Mesenchymal stem cell (in vitro differentiated cells and primary cell): ENCODE measurements around the gene MMP27.

Experiments used
- DNase-seq: peaks from one replicate; pipeline ENCODE4 v3.0.0-alpha.2; 2013
- H2AFZ ChIP-seq: one replicate; pipeline ENCODE4 v1.6.1; 2013; ENCODE audit warnings: low read depth, mild to moderate bottlenecking, control low read depth, inconsistent platforms, low read length, moderate library complexity
- H2AK5ac ChIP-seq: 2 replicates; pipeline ENCODE4 v1.6.1; 2013; ENCODE audit warnings: low read length, moderate library complexity, mild to moderate bottlenecking, inconsistent platforms; ENCODE audit not compliant: severe bottlenecking
- H2BK120ac ChIP-seq: one replicate; pipeline ENCODE4 v1.6.1; 2013; ENCODE audit warnings: low read depth, mild to moderate bottlenecking, inconsistent platforms, low read length, moderate library complexity
- H2BK12ac ChIP-seq, 2 experiments: one replicate each; pipeline ENCODE4 v1.6.1; 2013; ENCODE audit warnings: inconsistent platforms in 2 of 2, low read length in 2 of 2, mild to moderate bottlenecking in 2 of 2, moderate library complexity in 2 of 2, control low read depth in 1 of 2
- H2BK15ac ChIP-seq: one replicate; pipeline ENCODE4 v1.6.1; 2013; ENCODE audit warnings: mild to moderate bottlenecking, low read depth, inconsistent platforms; ENCODE audit not compliant: poor library complexity, severe bottlenecking
- H2BK5ac ChIP-seq: 2 replicates; pipeline ENCODE4 v1.6.1; 2013; ENCODE audit warnings: low read depth, mild to moderate bottlenecking, low read length, control low read depth, inconsistent platforms; ENCODE audit not compliant: poor library complexity, severe bottlenecking
- H3K14ac ChIP-seq, 2 experiments: one replicate each; pipeline ENCODE4 v1.6.1; 2013; ENCODE audit warnings: inconsistent platforms in 2 of 2, low read length in 2 of 2, control low read depth in 1 of 2, mild to moderate bottlenecking in 1 of 2, moderate library complexity in 1 of 2
- H3K18ac ChIP-seq, 2 experiments: one replicate each; pipeline ENCODE4 v1.6.1; 2013; ENCODE audit warnings: inconsistent platforms in 2 of 2, low read length in 2 of 2, control low read depth in 1 of 2, low read depth in 1 of 2, mild to moderate bottlenecking in 1 of 2
- H3K23ac ChIP-seq, 2 experiments: one replicate each; pipeline ENCODE4 v1.6.1; 2013; ENCODE audit warnings: inconsistent platforms in 2 of 2, low read length in 2 of 2, mild to moderate bottlenecking in 2 of 2, moderate library complexity in 2 of 2, control low read depth in 1 of 2
- H3K27ac ChIP-seq: 2 replicates; pipeline ENCODE4 v1.5.1; 2013; ENCODE audit warnings: mild to moderate bottlenecking, moderate library complexity, low read length, control low read depth, inconsistent platforms; ENCODE audit not compliant: poor library complexity, severe bottlenecking
- H3K27me3 ChIP-seq, 2 experiments: 2 replicates each; pipeline versions ENCODE4 v1.6.1 to v1.7.0; 2013; ENCODE audit warnings: low read length in 2 of 2, mild to moderate bottlenecking in 2 of 2, moderate library complexity in 2 of 2, control low read depth in 1 of 2, inconsistent platforms in 1 of 2; ENCODE audit not compliant: control insufficient read depth in 1 of 2, insufficient read depth in 1 of 2
- H3K36me3 ChIP-seq, 2 experiments: 2 replicates each; pipeline versions ENCODE4 v1.6.1 to v1.7.0; 2013; ENCODE audit warnings: low read length in 2 of 2, control low read depth in 1 of 2, inconsistent platforms in 1 of 2, low read depth in 1 of 2, mild to moderate bottlenecking in 1 of 2; ENCODE audit not compliant: insufficient read depth in 2 of 2, control insufficient read depth in 1 of 2
- H3K4ac ChIP-seq, 2 experiments: one replicate each; pipeline ENCODE4 v1.6.1; 2013; ENCODE audit warnings: inconsistent platforms in 2 of 2, low read length in 2 of 2, mild to moderate bottlenecking in 2 of 2, moderate library complexity in 2 of 2, control low read depth in 1 of 2, low read depth in 1 of 2
- H3K4me1 ChIP-seq: 2 replicates; pipeline ENCODE4 v1.6.1; 2013; ENCODE audit warnings: low read depth, low read length, control low read depth; ENCODE audit not compliant: control insufficient read depth, insufficient read depth
- H3K4me2 ChIP-seq: 2 replicates; pipeline ENCODE4 v1.6.1; 2013; ENCODE audit warnings: low read length, mild to moderate bottlenecking, inconsistent platforms; ENCODE audit not compliant: poor library complexity, severe bottlenecking
- H3K4me3 ChIP-seq, 2 experiments: 2 replicates each; pipeline versions ENCODE4 v1.5.1 to v1.7.0; 2013; ENCODE audit warnings: low read length in 2 of 2, mild to moderate bottlenecking in 2 of 2, control low read depth in 1 of 2, low read depth in 1 of 2; ENCODE audit not compliant: insufficient read depth in 1 of 2
- H3K79me1 ChIP-seq: replicated peaks from 2 replicates; pipeline ENCODE4 v1.6.1; 2013; ENCODE audit warnings: mild to moderate bottlenecking, control low read depth, low read length, inconsistent platforms; ENCODE audit not compliant: poor library complexity, severe bottlenecking
- H3K9ac ChIP-seq: 2 replicates; pipeline ENCODE4 v1.7.0; 2013; ENCODE audit warnings: mild to moderate bottlenecking, low read length, moderate library complexity
- H3K9me3 ChIP-seq: 2 replicates; pipeline ENCODE4 v1.7.0; 2013; ENCODE audit warnings: mild to moderate bottlenecking, low read length; ENCODE audit not compliant: control insufficient read depth
- H4K8ac ChIP-seq: one replicate; pipeline ENCODE4 v1.6.1; 2013; ENCODE audit warnings: inconsistent platforms, mild to moderate bottlenecking, low read length, moderate library complexity
- H4K91ac ChIP-seq: one replicate; pipeline ENCODE4 v1.6.1; 2013; ENCODE audit warnings: mild to moderate bottlenecking, low read length, inconsistent platforms
- WGBS: methylation state at CpG from one replicate; pipeline ENCODE4 v1.1.7; 2013; ENCODE audit warnings: mixed read lengths; 5-methylcytosine and 5-hydroxymethylcytosine counted together

Gene MMP27

DNA sequence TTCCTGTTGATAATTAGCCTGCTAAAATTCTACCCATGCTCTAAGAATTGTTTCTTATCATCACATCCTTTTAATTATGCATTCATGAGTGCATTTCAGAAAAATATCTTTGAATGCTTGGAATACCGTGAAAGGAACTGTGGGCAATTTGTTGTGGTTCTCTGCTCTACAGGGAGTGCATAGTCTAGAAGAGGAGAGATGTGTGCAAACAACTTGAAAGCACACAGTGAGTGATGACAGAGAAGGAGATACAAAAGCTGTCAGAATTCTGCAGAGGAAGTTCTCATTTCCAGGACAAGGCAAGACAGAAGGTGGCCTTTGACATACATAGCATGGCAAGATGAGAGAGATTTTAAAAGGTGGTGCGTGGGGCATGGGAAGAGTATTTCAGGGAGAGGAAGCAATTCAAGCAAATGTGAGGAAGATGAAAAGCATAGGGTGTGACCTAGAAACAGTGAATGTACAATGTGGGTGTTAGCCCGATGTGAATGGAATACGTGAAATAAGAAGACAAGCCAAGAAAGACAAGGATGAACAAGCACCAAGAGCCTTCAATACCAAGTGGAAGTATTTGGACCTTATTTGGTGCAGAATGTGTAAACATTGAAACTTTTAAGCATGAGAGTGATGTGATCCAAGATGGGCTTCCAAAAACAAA is 14.2 kb upstream of the MMP27 start:
- no peak overlapping the region for H3K9ac ChIP-seq
- no peak overlapping the region for H2BK120ac ChIP-seq
- no peak overlapping the region for H3K27ac ChIP-seq
- no peaks in the 10 kb centered on the region for H3K36me3 ChIP-seq
- DNase-seq: no peak
- no peaks in the 10 kb centered on the region for H3K79me1 ChIP-seq
- no peak overlapping the region for H2BK15ac ChIP-seq
- H3K18ac ChIP-seq: no peak overlapping the region
- WGBS: 71% methylated on average over 4 of the region's 4 CpGs
- H2AFZ ChIP-seq: no peak overlapping the region
- H4K8ac ChIP-seq: no peak overlapping the region
- no peak overlapping the region for H3K23ac ChIP-seq
- no peaks in the 10 kb centered on the region for H3K27me3 ChIP-seq
- no peak overlapping the region for H3K4me3 ChIP-seq
- H2AK5ac ChIP-seq: no peak overlapping the region
- no peak overlapping the region for H2BK12ac ChIP-seq
- peaks cover 3% of the 10 kb centered on the region for H3K9me3 ChIP-seq
- H3K4me2 ChIP-seq: no peak overlapping the region
- H3K4ac ChIP-seq: no peak overlapping the region
- no peaks in the 10 kb centered on the region for H3K4me1 ChIP-seq
- no peak overlapping the region for H3K14ac ChIP-seq
- H2BK5ac ChIP-seq: no peak overlapping the region
- no peak overlapping the region for H4K91ac ChIP-seq

DNA sequence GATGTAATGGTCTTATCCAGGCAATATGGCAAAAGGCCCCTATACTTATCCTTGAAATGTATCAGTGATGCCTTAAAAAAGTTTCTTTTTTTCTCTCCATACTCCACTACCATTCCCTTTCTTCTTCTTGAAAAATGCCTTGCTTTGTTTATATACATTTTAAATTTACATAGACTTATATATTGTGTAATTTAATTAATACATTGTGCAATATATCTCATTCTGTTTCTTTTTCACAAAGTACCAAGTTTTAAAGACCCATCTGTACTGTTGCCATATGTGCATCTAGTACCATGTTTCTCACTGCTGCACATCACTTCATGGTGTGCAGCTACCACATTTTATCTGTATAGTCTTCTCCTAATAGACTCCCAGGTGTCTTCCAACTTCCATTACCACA is 11.7 kb upstream of the MMP27 start:
- no peaks in the 10 kb centered on the region for H3K36me3 ChIP-seq
- H3K9me3 ChIP-seq: peaks cover 3% of the 10 kb centered on the region
- no peak overlapping the region for H3K9ac ChIP-seq
- H4K8ac ChIP-seq: no peak overlapping the region
- no peak overlapping the region for H3K23ac ChIP-seq
- H3K4me2 ChIP-seq: no peak overlapping the region
- no peak overlapping the region for H2BK120ac ChIP-seq
- H3K4me3 ChIP-seq: no peak overlapping the region
- no peak overlapping the region for H3K4ac ChIP-seq
- no peak overlapping the region for H2AFZ ChIP-seq
- H2BK15ac ChIP-seq: no peak overlapping the region
- no peak overlapping the region for H3K27ac ChIP-seq
- H2BK12ac ChIP-seq: no peak overlapping the region
- H3K79me1 ChIP-seq: no peaks in the 10 kb centered on the region
- no peak overlapping the region for H3K18ac ChIP-seq
- no peak overlapping the region for H2BK5ac ChIP-seq
- no peak overlapping the region for H4K91ac ChIP-seq
- no peak overlapping the region for H2AK5ac ChIP-seq
- DNase-seq: no peak
- H3K14ac ChIP-seq: no peak overlapping the region
- H3K27me3 ChIP-seq: no peaks in the 10 kb centered on the region
- no peaks in the 10 kb centered on the region for H3K4me1 ChIP-seq

DNA sequence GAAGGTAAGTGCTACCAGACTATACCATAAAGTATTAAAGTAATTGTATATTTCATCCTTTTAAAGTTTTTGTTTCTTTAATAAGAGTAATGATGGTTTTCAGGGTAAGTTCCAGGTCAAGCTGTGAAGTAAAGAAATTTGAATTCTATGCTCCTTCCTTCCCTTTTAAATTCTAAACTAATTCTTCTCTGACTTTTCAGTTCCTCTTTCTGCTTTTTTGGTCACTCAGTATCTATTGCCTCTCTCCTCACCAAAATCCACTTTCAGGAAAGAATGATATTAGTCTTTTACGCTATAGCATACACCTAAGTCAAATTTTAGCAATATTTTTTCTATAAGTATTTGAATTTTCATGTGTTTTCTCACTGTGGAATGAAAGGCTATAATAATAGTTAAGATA is 11.0 kb upstream of the MMP27 start:
- H3K4me2 ChIP-seq: no peak overlapping the region
- H3K18ac ChIP-seq: no peak overlapping the region
- H3K9me3 ChIP-seq: peaks cover 3% of the 10 kb centered on the region
- H3K36me3 ChIP-seq: no peaks in the 10 kb centered on the region
- no peak overlapping the region for H3K27ac ChIP-seq
- H3K9ac ChIP-seq: no peak overlapping the region
- H2BK120ac ChIP-seq: no peak overlapping the region
- H3K27me3 ChIP-seq: no peaks in the 10 kb centered on the region
- no peak overlapping the region for H3K4me3 ChIP-seq
- no peak overlapping the region for H4K91ac ChIP-seq
- H2BK5ac ChIP-seq: no peak overlapping the region
- no CpG with 5 or more reads among the region's 1 CpG for WGBS
- no peaks in the 10 kb centered on the region for H3K4me1 ChIP-seq
- no peak overlapping the region for H2AFZ ChIP-seq
- no peak overlapping the region for H2BK12ac ChIP-seq
- no peak overlapping the region for H3K23ac ChIP-seq
- no peak overlapping the region for H2BK15ac ChIP-seq
- H3K14ac ChIP-seq: no peak overlapping the region
- H2AK5ac ChIP-seq: no peak overlapping the region
- no peaks in the 10 kb centered on the region for H3K79me1 ChIP-seq
- DNase-seq: no peak
- no peak overlapping the region for H3K4ac ChIP-seq
- no peak overlapping the region for H4K8ac ChIP-seq

DNA sequence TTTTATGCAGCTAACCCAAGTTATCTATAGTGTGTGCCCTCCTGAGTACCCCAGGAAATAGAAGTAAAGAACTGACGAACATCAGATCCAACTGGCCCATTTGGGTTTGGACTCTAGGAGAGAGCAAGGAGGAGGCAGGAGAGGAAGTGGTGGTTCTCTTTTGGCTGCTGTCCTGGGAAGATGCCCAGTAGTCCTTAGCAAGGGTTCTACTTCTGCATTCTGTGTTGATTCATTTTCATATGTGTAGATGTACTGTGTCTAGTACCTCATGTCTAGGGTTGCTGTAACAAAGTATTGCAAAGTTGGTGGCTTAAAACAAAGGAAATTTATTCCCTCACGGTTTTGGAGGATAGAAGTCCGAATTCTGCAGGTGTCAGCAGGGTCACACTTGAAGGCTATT is 6.6 kb upstream of the MMP27 start:
- Histone ChIP-seq H4K8ac (no peak overlapping the region), H2AK5ac (no peak overlapping the region), H3K4me1 (no peaks in the 10 kb centered on the region), H2BK120ac (no peak overlapping the region), H3K4me2 (no peak overlapping the region), H3K9ac (no peak overlapping the region), H3K27ac (no peak overlapping the region), H2BK5ac (no peak overlapping the region), H3K4ac (no peak overlapping the region), H2BK15ac (no peak overlapping the region), H3K18ac (no peak overlapping the region), H3K4me3 (no peak overlapping the region), H3K27me3 (no peaks in the 10 kb centered on the region), H3K79me1 (no peaks in the 10 kb centered on the region), H2AFZ (no peak overlapping the region), H4K91ac (no peak overlapping the region), H3K36me3 (no peaks in the 10 kb centered on the region), H3K9me3 (no peaks in the 10 kb centered on the region), H3K14ac (no peak overlapping the region), H2BK12ac (no peak overlapping the region), H3K23ac (no peak overlapping the region)
- DNase-seq: no peak
- WGBS: 97% methylated on average over 3 of the region's 3 CpGs
